GM19324 (cell line): ENCODE data around the gene RASSF1.

Experiments
- ATAC-seq: cut with Tn5 transposase; IDR thresholded peaks from one replicate; pipeline ENCODE4 v1.9.1; 2021; ENCODE audit warnings: mild to moderate bottlenecking, moderate library complexity; ENCODE audit not compliant: unreplicated experiment, low FRiP score

RASSF1 gene

GRCh38 chr3:50303013-50303815 lies 37.4 kb downstream of the RASSF1 start, which contains the start of gene HYAL1:
TSS of gene HYAL1 (minus strand) at chr3:50303574. CDS start at chr3:50302956, 618 bp downstream.
- no peak for ATAC-seq

- no peak for ATAC-seq
Observed at GRCh38 chr3:50302095-50303012, 38.3 kb downstream of the RASSF1 start.

DNA sequence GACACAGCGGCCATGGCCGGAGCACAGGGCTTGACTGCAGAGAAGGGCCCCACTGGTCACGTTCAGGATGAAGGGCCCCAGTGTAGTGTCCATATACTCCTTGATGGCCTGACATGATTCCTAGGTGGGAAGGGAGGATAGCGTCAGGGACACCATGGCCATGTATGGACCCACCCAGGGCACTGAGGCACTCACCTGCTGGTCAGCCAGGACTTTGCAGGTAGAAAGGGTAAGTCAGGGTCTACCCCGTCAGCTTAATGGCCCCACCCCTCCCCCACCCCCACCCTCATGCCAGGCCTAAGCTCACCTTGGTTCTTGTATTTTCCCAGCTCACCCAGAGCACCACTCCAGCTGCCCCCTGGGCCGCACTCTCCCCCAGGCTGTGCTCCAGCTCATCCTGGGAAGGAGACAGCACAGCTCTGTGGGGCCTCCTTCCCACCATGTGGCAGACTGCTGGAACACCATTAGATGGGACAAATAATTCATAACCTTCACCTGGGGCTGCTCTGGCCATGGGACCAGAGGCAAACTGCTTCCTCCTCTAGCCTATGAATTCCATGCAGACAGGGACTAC lies 39.9 kb downstream of the RASSF1 start:
- ATAC-seq: no peak

GRCh38 chr3:50299929-50300680 lies 40.5 kb downstream of the RASSF1 start:
- ATAC-seq: no peak

GRCh38 chr3:50299638-50299928 lies 41.1 kb downstream of the RASSF1 start:
- no peak for ATAC-seq

DNA sequence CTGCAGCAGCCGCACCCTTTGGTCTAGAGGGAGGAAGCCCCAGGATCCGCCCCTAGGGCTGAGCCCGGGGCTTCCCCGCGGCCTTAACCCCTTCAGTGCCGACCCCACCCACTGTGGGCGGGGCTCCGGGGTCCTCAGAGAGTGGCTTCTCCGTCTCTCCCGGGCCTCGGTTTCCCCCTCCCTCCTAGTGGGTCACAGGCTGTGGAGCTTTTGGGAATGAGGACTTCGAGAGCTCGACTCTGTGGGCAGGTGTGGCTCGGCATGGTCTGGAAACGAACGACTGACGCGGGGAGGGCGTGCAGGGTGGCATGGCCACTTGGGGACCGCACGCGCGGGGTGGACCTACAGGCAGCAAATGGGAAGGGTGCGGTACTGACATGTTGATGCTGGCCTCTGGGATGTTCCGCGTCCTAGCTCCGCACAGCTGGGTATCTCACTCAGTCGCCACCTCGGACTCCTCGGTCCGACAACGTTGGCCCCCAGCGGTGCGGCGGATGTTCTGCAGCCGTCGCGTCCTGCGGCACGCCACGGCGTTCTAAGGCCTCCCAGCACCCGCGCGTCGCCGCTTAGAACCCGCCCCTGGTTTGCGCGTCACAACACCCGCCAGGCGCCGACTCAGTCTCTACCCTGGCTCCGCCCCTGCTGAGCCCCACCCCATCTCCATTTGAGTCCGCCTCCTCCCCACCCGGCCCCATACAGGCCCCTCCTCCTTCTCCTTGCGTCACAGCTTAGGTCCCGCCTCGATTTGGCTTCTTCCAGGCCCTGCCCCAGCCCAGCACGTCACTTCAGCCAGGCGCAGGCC lies 41.6 kb downstream of the RASSF1 start, which contains the start of the genes HYAL3 and NAA80:
Gene HYAL3 (minus strand): TSS at position 570 of the 802 bp plus-strand sequence. CDS start 3,803 bp downstream, outside the sequence.
Gene NAA80 (minus strand): TSS at position 570 of the 802 bp plus-strand sequence. CDS start 1,942 bp downstream, outside the sequence.
- peak; percentile 84 for ATAC-seq

DNA sequence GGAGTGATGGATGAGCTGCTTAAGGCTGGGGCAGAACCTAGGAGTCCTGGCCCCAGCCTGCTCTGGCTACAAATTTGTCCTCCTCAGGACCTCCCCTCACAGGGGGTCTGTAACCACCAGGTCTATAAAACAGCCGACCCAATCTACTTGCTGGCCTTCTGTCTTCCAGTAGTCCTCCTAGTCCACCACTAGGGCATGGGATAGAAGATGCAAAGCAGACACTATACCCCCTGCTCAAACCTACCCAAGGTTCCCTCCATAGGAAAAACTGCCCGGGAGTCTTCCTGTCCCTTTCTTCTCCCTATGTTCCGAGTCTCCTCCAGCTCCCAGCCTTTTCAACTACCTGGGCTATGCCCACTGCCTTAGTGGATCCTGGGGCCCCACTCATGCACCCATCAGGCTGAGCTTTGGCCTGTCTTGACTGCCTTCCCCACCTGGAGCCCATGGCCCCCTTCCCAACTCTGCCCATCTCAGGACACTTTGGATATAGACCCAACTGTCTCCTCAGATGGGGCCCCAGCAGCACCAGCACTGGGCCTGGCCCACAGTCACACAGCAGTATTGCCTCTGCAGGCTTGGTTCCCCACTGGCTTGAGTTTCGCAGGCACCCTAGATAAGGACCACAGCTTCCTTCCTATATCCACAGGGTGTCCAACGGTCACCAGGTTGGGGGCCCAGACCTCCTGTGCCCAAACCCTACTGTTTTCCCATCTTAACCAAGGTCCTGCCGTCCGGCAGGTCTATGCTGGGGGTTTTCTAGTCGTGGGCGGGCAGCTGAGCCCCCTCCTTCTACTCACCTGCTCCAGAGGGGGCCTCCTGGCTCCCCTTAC lies 42.5 kb downstream of the RASSF1 start:
- no peak for ATAC-seq

GRCh38 chr3:50297384-50297775 lies 43.3 kb downstream of the RASSF1 start:
- ATAC-seq: no peak

GRCh38 chr3:50296721-50297383 lies 43.8 kb downstream of the RASSF1 start:
- no peak for ATAC-seq

- ATAC-seq: no peak
Observed at GRCh38 chr3:50295553-50296431, 44.8 kb downstream of the RASSF1 start.

- ATAC-seq: no peak
Observed at GRCh38 chr3:50294492-50295403, 45.9 kb downstream of the RASSF1 start.

GRCh38 chr3:50294089-50294488 lies 46.5 kb downstream of the RASSF1 start:
- no peak for ATAC-seq

GRCh38 chr3:50293079-50293801 lies 47.4 kb downstream of the RASSF1 start:
- no peak for ATAC-seq

DNA sequence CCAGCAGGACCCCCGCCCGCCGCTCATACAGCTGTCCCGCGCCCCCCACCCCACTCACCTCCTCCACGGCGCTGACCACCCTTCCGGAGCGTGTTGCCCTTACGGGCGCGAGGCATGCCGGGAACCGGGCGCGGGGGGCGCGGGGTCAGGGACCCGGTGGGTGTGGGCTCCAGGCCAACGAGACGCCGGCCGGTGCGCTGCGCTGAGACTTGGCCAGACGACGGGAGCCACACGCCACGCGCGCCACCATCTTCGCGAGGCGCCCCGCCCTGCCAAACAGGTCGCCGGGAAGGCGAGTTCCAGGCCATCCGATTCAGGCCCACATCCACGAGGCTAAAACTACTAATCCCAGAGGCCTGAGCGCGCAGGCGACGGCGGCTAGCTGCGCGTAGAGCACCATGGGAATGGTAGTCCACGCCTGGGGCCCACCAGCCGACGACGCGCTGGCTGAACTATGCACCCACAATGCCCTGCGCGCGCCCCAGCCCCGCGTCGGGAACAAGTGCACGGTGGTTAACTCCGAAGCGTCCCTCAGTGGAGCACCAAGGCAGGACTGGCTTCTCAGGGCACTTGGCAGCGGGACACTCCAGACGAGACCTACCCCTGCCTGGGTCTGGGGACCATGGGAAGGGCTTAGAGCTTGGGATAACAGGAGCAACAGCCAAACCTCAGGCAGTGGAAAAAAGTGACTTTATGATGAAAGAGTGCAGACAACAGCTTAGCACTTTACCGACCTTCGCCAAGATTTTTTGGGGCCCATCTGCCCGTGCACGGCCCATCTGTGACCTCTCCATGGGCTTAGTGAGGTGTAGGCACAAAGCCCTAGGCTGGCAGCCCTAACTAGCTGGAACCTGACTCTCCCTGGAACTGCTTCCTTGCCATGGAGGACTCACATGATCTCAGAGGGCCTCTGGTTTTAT lies 48.2 kb downstream of the RASSF1 start, which contains the start of gene IFRD2:
Gene IFRD2 (minus strand): TSS at position 271 of the 920 bp plus-strand sequence. CDS start 155 bp downstream, at position 116.
- peak; percentile 89 for ATAC-seq
